Measurements from ENCODE around the gene HELZ2.
A peak's percentile ranks its signal among the peaks of the same experiment; 100 is the strongest.

Gene HELZ2

DNA sequence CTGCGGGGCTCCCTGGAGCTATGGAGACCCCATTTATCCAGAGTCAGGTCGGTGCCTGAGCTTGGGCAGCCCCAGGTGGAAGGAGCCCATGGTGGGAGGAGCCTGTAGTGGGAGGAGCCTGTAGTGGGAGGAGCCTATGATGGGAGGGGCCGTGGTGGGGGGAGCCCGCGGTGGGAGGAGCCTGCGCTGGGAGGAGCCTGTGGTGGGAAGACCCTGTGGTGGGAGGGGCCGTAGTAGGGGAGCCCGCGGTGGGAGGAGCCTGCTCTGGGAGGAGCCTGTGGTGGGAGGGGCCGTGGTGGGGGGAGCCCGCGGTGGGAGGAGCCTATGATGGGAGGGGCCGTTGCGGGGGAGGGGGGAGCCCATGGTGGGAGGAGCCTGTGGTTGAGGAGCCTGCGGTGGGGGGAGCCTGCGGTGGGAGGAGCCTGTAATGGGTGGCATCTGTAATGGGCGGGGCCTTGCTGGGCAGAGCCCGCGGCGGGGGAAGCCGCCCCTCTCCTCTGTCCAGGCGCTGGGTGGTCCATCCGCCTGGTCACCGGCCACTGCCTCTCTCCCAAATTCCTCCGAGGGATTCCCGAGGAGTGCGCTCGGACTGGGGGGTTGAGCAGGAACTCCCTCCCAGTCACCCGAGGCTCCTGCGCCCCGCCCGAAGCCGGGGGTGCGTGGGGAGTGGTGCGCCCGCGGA, 20.6 kb downstream of the HELZ2 start:
- DNase-seq (ENCODE audit: low read depth in 1 of 2, low spot score in 1 of 2): peak; percentile 84 to 86

DNA sequence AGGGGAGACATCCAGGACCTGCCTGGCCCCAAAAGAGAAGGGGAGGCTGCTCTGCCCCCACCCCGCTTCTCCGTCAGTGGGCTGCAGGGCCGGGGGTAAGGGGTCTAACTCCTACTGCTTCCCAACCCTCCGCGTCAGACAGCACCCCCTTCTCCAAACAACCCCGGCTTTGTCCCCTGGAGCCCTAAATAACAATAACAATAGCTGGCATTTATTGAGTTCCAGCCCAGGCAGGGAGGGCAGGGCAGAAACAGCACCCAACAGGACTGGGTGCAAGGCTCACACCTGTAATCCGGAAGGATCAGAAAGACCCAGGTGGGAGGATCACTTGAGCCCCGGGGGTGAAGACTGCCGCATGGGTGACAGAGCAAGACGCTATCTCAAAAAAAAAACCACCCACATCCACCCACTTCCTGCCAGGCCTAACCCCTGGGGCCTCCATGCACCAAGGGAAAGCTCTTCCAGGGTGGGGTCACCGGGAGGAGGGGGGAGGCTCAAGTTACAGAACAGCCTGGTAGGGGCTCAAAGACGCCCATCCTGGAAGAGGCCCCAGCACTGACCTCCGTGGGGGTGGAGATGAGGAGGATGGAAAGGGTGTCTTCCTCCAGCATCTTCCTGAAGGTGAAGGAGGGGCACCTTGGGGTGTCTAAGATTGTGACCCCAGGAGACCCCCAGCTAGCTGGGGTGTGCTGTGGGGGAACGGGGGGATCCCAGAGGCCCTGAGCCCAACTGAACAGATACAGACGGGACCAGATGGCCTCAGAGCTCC, 21.4 kb downstream of the HELZ2 start:
- DNase-seq (ENCODE audit: low read depth in 1 of 2, low spot score in 1 of 2): peak; percentile 14 to 32

DNA sequence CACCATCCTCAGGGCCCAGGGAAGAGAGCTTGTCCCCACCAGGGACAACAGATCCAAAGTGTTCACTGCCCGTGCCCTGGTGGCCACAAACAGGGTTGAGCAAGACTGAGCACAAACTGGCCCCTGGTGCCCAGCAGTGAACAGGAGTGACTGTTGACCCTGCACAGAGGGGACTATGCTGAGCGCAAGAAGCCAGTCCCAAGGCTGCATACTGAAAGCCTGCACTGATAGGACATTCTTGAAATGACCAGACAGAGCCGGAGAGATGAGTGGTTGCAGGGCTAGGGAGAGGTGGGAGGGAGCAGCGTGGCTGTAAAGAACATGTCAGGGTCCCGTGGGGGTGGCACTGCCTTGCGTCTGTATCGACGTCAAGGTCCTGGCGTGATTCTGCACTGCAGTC, 23.0 kb downstream of the HELZ2 start:
- no peak for DNase-seq (ENCODE audit: low read depth in 1 of 2, low spot score in 1 of 2)

DNA sequence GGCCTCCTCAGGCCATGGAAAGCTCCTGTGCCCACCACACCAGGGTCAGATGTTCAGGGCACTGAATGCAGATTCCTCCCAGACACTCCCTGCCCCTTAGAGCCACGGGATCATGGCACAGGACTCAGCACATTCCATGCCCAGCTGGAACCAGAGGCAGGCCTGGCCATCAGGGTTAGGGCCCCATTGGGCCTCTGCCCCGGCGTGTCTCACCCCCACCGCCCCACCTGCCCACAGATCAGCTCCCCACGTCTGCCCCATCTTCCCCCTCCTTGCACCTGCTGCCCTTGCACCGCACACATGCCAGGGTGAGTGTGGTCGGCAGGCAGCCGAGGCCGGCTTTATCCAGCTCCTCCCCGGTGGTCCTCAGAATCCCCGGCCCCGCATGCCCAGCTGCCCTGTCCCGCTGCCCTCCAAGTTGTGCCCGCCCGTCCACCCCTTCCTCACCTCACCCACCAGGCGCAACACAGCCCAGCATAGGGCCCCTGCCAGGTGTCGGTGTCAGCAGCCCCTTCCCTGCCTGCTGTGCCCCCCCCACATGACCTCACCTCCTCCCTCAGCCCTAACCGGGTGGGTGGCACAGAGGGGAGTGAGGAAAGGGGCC, 24.3 kb downstream of the HELZ2 start:
- no peak for DNase-seq (ENCODE audit: low read depth in 1 of 2, low spot score in 1 of 2)

DNA sequence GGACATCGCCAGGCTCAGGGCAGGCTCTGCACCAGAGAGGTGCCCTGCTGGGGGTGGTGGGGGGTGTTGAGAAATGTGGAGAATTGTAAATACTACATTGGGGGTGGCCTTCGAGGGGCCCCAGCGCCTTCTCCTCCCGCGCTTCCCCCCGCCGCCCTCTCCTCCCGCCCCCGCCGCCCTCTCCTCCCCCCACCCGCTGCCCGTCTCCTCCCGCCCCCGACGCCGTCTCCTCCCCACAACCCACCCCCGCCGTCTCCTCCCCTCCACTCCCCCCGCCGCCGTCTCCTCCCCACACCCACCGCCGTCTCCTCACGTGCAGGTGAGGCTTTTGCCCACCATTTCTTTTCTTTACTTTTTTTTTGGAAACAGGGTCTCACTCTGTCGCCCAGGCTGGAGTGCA, 25.0 kb downstream of the HELZ2 start:
- no peak for DNase-seq (ENCODE audit: low read depth in 1 of 2, low spot score in 1 of 2)

DNA sequence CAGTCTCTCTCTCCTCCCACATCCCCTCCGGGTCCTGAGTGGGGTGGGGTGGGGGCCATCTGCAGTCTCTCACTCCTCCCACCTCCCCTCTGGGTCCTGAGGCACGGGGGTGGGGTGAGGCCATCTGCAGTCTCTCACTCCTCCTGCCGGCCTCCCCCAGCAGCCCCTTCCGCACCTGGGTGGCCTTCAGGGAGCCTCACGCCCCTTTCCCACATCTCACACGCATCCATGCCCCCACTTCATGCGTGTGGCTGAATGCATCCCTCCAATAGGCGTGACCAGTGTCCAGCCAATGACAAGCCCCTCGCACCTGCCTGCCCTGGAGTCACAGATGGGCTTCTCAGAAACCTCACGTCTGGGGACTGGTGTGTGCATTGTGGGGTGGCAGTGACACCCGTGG, 25.5 kb downstream of the HELZ2 start:
- DNase-seq (ENCODE audit: low read depth in 1 of 2, low spot score in 1 of 2): no peak

DNA sequence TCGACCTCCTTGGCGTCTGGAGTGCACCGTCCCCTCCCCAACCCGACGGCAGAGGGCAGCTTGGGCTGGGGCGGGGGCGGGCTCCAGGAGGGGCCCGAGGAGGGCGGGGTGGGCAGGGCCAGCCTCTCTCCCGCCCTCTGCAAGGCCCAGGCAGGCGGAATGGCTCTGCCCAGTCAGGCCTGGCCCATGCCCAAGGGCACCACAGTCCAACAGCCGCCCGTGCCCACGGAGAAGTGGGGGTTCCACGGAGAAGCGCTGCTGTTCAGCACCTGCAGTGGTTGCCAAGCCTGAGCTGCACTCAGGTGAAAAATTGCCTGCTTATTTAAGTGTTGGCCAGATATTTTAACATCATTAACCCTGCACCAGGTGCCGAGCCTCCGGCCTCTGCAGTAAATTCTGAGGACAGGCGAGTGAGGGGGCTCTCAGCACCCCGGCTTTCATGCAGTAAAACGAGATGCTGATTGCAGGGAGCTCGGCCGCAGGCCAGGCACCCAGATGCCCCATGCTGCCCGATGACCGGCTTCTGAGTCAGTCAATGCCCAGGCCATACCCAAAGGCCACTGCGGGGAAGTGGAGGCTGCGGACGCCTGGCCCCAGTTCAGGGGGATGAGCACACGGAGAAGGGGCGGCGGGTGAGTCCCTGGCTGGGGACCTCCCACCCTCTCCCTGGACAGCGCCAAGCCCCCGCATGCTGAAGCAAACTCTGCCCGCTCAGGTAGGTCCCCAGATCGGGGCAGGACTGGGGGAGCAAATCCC, 26.1 kb downstream of the HELZ2 start, which contains the start of gene SRMS:
TSS of gene SRMS (minus strand) at position 25 of the 756 bp plus-strand sequence. CDS start 286 bp downstream, outside the sequence.
- no peak for DNase-seq (ENCODE audit: low read depth in 1 of 2, low spot score in 1 of 2)

DNA sequence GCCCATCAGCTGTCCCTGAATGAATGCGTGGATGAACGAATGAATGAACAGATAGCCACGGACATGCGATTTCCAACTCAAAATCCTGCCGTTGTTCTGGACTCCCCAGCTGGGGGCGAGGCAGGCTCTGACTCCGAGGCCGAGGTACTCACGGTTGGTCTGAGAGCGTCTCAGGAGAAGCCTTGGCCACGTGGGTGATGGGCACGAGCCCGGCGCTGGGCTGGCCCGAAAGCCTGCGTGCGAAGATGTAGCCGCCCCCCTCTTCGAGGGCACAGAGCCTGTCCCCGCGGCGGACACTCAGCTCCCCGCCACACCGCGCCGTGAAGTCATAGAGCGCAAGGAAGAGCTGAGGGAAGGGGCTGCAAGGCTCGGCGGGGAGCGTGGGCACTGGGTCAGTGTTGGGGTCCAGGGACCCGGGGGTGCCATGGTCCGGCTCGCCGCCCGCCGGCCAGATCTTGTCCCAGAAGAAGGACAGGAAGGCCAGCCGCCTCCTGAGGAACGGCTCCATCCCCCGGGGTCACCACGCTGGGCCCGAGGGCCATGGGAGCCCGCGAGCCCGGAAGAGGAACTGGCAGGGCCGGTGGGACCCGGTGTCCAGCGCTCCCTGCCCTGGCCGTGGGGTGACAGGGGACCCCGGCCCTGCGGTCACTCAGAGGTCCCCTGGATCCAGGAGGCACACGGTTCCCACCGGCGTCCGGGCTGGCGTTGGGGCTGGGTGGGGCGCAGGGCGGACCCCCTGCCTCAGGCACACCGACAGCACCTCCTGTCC, 26.9 kb downstream of the HELZ2 start:
- DNase-seq (ENCODE audit: low read depth in 1 of 2, low spot score in 1 of 2): no peak

DNA sequence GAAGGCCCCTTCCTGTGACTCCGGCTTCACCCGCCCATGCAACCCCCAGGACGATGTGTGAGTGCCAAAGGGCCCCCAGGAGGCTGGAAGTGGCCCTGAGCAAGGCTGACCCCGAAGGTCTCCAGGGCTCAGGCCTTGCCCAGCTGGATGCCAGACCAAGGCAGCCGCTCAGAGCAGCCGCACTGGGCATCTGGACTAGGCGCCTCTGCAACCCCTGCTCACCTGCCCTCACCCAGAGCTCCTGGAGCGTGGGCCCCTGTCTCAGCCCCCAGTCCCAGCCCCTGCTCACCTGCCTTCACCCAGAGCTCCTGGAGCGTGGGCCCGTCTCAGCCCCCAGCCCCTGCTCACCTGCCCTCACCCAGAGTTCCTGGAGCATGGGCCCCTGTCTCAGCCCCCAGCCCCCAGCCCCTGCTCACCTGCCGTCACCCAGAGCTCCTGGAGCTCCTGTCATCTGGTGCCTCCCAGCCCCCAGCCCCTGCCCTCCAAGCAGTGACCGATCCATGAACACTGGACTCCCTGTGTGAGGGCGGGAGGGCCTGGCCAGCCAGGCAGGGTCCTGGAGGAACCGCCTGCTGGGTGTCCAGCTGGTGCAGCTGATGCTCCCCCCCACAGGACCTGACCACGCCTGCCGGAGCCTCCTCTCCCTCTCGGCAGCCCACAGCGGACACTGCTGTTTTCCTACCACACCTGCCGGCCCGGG, 27.6 kb downstream of the HELZ2 start:
- DNase-seq (ENCODE audit: low read depth in 1 of 2, low spot score in 1 of 2): no peak

DNA sequence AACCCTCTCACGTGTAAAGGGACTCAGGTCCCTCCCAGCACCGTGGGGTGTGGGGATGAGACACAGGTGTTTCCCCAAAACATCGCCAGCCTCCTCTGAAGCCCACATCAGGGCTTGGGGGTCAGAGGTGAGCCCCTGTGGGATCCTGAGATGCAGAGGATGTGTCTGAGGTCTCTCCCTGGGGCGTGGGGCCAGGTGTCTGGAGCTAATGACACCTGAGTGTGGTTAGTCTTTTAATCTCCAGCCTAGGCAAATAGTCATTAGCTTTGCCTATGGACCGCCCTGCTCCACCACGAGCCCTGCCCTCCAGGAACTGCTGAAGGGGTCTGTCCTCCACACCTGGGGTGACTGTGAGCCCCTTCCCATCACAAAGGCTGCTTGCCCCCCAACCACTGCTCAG, 28.2 kb downstream of the HELZ2 start:
- DNase-seq (ENCODE audit: low read depth in 1 of 2, low spot score in 1 of 2): no peak

DNA sequence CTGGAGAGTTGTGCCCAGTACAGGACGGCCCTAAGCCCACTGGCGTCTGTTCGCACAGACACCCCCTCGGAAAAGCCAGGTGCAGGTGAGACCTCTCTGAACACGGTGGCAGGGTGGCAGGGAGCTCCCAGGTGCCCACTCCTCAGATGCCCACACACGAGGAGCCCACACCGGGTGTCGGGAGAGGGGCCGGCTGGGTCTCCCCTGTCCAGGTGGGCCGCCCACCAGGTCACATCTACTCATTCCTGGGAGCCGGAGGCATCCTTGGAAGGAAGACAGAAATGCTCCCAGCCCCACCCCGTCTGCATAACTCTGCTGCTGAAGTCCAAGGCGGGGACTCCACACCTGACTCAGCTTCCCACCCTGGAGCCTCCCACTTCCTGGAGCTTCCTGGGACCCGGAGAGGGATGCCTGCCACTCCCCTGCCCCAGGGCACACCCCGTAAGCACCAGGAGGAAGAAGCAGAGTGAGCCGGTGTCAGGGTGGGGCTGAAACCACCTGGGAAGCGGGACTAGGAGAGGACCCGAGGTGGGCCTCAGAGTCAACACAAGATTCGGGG, 29.0 kb downstream of the HELZ2 start:
- DNase-seq (ENCODE audit: low read depth in 1 of 2, low spot score in 1 of 2): no peak

DNA sequence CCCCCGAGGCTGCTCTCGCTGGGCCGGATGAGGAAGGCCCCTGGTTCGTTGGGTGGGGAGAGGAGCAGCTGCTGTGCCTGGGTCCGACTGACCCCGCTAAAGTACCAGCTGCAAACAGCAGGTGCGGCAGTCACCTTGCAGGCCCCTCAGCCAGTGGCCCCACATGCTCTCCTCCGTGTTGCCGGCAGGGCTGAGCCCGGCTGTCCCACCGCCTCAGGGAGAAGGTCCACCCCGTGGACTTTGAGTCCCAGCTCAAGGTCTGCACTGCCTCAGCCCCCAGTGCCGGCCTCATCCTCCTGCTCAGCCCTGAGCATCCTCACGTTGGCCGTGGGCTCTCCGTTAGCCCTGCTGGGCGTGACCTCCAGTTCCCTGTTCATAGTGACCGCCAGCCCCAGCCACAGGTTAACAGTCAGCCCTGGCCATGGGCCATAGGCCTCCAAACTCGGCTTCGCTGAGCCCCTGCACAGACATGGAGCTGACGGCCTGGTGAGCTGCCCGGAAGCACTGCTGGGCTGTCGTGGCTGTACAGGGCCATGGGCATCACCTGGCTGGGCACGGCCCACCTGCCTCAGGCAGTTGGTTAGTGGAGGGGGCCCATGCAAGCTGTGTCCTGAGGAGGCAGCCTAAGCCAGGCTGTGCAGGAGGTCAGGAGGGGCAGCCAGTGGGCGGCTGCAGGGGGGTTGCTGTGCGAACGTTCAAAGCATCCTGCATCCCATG, 29.6 kb downstream of the HELZ2 start:
- DNase-seq (ENCODE audit: low read depth in 1 of 2, low spot score in 1 of 2): no peak

DNA sequence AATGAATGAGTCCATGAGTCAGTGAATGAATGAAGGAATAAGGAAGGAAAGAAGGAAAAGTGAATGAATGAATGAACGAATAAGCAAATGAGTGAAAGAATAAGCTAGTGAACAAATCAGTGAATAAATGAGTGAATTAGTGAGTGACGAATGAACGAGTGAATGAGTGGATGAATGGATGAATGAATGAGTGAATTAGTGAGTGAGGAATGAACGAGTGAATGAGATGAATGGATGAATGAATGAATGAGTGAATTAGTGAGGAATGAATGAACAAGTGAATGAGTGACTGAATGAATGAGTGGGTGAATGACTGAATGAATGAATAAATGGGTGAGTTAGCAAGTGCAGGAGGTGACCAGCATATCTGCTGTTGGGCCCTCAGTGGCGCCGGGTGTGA, 30.3 kb downstream of the HELZ2 start:
- DNase-seq (ENCODE audit: low read depth in 1 of 2, low spot score in 1 of 2): no peak

DNA sequence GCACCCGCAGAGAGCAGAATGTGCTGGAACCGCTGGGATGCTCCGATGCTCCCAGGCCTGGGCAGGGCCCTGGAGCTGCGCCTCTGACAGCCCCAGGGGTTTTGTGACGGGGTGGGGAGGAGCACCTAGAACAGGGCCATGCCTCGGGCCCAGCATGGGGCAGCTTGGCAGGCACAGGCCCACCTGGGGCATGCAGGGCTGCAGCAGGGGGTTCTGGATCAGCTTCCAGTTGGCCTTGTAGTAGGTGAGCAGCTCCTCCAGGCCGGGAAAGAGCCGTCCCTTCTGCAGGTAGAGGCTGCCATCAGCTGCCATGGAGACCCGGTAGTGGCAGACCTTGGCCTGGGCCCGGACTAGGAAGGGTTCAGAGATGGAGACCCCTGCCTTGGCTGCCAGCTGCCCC, 30.9 kb downstream of the HELZ2 start:
- no peak for DNase-seq (ENCODE audit: low read depth in 1 of 2, low spot score in 1 of 2)

DNA sequence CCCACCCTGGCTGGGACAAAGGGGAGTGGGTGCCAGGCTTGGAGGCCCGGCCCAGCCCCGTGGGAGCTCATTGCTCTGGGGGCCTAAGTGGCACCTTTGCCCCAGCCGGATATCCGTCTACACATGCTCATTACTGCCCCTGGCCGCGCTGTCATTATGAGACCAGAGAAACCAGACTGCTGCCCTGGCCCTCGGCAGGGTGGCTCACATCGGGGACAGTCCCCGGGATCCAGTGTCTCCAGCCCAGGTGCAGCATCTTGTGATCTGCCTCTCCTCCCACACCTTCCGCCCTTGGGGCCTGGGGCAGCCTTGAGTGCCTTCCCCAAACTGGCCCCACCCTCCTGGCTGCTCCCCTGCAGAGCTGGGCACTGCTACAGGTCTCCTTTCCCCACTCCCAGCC, 31.3 kb downstream of the HELZ2 start:
- no peak for DNase-seq (ENCODE audit: low read depth in 1 of 2, low spot score in 1 of 2)

DNA sequence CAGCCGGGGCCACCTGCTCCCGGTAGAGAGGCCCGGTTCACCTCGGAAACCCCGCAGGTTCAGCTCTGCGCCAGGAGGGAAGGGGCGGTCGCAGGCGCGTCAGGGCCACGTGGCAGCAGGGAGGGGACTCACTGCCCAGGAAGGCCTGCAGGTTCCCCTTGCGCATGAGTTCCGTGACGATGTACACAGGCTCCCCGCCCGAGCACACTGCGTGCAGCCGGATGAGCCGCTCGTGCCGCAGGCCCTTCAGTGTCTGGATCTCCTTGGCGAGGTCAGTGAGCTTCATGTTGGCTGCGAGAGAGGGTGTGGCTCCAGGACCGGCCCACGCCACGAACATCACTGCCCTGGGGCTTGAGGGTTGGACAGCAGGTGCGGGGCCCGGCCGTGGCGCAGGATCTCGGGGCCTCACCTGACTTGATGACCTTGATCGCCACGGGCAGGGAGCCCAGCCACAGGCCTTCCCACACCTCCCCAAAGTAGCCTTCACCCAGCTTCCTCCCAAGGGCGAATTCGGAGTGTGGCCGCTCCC, 31.9 kb downstream of the HELZ2 start:
- no peak for DNase-seq (ENCODE audit: low read depth in 1 of 2, low spot score in 1 of 2)

DNA sequence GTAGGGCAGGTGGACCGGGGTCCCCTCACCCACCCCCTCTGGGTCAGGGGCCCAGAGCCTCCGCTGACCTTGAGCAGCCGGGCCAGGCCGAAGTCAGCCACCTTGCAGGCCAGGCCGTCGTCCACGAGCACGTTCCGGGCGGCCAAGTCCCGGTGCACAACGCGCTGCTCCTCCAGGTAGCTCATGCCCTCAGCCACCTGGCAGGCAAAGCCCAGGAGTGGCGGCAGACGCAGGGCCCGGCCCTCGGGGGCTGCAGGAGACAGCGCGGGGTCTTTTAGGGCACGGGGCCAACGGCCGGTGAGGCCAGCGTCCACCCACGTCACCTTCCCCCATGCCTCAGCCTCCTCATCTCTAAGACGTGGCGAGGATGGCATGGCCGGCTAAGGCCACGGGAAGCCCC, 32.7 kb downstream of the HELZ2 start:
- no peak for DNase-seq (ENCODE audit: low read depth in 1 of 2, low spot score in 1 of 2)

DNA sequence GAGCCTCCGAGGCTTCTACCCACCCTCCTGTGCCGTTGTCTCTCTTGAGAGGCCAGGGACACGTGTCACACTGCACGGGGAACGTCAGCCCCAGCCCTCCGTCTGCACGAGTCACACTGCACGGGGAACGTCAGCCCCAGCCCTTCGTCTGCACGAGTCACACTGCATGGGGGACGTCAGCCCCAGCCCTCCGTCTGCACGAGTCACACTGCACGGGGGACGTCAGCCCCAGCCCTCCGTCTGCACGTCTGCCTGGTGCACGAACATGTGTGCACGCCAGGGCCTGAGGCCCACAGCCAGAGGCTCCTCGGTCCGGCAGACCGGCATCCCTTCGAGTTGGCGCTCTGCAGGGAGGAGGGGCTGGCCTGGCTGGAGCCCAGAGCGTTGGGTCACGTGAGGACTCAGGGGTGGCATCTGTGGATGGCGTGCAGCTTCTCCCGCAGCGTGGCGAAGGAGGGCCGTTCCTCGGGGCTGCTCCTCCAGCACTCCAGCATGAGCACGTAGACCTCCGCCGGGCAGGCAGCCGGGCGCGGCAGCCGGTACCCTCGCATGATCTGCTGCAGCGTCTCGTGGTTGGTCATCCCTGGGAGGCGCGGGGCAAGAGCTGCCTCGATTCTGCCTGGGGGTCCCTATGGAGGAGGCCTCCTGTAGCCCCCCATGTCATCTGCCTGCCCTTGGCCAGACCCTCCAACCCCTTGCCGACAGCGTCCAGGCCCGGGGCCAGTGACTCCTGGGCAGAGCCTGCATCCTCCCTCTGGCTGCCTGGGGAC, 33.4 kb downstream of the HELZ2 start:
- DNase-seq (ENCODE audit: low read depth in 1 of 2, low spot score in 1 of 2): no peak

Data from stimulated activated CD4-positive, alpha-beta T cell treated with anti-CD3 and anti-CD28 coated beads, Interleukin-15, amount 100 ng/mL, for 1 hour (primary cell).